Kidney tubule cell (primary cell): ENCODE data around the gene GOLGA3.
"Not testable (repeated sequence)": the region's sequence is repeated elsewhere in the genome, so short reads cannot be mapped to it uniquely, and the experiment has no call there.

Experiments used
- DNase-seq: peaks from one replicate; pipeline ENCODE4 v3.0.0-alpha.2; 2018; ENCODE audit warnings: low spot score

Gene GOLGA3

GRCh38 chr12:132814232-132814631 lies 14.4 kb downstream of the GOLGA3 start:
- no peak for DNase-seq

DNA sequence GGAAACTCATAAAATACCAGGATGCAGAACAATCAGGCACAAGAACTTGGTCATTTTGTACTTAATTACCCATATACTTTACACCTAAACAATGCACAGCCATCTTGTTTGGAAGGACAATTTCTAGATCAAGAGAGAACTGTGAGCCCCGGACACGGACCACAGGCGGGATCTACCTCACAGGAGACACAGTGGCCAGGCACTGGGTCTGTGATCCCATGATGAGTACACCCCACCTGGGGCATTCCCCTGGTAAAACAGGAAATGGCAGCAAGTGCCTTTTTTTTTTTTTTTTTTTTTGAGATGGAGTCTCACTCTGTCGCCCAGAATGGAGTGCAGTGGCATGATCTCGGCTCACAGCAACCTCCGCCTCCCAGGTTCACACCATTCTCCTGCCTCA lies 15.2 kb downstream of the GOLGA3 start:
- DNase-seq, result no peak

DNA sequence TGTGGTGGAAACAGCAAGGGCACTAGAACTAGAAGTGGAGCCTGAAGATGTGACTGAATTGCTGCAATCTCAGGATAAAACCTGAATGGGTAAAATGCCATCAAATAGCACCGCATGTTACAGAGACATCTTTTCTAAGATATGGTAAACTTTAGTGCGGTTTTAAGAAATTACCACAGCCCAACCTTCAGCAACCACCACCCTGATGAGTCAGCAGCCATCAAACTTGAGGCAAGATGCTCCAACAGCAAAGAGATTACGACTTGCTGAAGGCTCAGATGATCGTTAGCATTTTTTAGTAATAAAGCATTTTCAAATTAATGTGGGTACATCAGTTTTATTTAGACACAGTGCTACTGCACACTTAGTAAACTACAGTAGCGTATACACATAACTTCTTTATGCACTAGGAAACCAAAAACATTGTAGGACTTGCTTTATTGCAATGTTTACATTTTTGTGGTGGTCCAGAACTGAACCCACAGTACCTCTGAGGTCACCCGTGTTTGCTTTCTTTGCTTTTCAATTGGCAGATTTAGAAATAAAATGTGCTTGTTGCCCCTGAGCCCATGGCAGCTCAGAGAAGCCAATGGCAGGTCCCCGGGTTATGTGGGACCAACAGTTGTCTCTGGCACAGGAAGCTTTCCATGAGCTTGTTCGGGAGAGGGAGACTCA lies 15.9 kb downstream of the GOLGA3 start:
- DNase-seq, result no peak

DNA sequence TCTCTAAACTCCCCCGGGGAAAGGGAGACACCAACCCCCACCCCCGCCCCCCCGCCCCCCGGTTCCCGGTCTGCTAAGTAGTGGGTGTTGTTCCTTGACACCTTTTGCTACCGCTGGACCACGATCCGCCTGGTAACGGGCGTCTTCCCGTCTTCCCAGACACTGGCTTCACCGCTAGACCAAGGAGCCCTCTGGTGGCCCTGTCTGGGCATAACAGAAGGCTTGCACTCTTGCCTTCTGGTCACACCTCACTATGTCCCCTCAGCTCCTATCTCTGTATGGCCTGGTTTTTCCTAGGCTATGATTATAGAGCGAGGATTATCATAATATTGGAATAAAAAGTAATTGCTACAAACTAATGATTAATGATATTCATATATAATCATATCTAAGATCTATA lies 19.3 kb downstream of the GOLGA3 start:
- DNase-seq, result peak; percentile 31

DNA sequence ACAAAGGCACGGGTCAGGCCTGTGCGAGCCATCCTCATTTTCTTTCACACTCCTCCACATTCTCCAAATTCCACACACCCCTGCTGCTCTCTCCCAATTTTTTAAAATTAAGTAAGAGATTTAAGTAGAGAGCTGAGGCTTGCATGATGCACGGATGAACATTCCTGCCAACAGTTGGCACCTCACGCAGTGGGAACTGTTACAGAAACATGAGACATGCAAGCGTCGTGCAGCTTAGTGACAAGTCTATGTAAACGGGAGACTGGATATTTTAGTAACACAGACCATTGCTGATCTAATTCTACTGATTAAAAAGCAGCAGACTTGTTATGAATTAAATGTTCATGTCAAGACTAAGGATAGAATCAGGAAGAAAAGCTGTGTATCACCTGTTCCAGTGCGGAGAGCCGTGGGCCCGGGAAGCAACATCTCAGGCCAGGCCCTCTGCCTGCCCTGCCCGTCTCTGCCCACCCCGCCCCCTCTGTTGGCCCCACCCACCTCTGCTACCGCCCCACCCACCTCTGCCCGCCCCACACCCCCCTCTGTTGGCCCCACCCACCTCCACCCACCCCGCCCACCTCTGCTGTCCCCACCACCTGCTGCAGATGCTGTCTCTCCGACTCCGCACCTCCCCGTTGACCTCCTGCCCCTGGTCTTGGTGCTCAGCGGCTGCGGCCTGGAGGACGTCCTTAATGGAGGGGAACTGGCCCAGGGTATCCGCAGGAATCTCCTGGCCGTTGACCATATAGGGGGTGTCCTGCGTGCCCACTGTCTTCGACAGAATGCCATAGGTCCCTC lies 21.2 kb downstream of the GOLGA3 start:
- DNase-seq, result no peak

DNA sequence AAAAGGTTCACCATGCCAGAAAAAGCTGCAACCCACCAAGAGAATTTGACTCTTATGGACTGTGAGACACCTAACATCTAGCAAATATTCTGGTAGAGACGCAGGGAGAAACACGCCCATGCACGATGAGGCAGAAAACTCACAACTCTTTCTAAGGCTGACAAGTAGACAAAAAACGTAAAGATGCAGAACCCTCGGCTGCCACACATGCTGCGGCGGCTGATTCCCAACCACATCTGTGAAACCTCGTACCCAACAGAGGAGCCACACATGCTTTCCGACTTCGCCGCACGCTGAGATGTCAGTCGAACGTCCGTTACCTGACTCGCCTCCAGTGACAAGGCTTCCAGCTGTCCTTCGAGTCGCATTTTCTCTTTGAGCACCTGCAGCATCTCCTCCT lies 21.8 kb downstream of the GOLGA3 start:
- no peak for DNase-seq

- DNase-seq, result peak; percentile 44
These were observed 24.2 kb downstream of the GOLGA3 start for GRCh38 chr12:132804426-132804861.

- DNase-seq, result no peak
These were observed 24.8 kb downstream of the GOLGA3 start for GRCh38 chr12:132803888-132804287.

DNA sequence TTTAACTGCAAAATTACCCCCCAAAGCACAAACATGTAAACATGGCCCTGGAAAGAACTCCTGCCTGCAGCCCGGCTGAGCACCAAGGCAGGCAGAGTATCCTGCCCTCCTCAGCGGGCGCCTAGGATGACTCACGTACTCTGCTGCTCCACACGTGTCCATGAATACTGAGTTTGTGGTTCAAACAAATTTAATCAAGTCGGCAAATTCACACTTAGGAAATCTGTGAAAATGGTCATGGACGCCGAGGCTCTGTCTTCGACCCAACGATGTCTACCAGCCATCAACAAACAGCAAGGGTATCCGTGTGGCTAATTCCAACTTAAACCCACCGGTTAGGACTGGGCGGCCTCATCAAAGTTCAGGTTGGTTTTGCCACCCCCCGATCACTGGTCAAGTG lies 25.5 kb downstream of the GOLGA3 start:
- DNase-seq, result no peak

DNA sequence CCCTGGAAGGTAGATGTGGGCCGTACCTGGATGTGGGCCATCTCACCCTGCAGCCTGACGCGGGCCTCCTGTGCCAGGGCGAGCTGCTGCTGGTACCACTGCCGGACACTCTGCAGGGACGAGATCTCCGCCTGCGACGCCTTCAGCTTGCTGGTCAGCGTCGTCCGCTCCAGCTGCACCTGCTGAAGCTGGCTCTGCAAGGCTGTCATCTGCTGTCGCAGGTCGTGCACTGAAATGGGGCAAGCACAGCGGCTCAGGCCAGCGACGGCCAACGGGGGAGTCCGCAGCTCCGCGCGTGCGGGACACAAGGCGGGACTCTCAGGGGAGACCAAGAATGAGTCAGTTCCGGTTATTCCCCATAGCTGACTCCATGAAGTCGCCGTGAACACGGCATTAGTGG lies 26.9 kb downstream of the GOLGA3 start:
- no peak for DNase-seq

- DNase-seq, result no peak
These were observed 29.8 kb downstream of the GOLGA3 start for GRCh38 chr12:132798836-132799235.

DNA sequence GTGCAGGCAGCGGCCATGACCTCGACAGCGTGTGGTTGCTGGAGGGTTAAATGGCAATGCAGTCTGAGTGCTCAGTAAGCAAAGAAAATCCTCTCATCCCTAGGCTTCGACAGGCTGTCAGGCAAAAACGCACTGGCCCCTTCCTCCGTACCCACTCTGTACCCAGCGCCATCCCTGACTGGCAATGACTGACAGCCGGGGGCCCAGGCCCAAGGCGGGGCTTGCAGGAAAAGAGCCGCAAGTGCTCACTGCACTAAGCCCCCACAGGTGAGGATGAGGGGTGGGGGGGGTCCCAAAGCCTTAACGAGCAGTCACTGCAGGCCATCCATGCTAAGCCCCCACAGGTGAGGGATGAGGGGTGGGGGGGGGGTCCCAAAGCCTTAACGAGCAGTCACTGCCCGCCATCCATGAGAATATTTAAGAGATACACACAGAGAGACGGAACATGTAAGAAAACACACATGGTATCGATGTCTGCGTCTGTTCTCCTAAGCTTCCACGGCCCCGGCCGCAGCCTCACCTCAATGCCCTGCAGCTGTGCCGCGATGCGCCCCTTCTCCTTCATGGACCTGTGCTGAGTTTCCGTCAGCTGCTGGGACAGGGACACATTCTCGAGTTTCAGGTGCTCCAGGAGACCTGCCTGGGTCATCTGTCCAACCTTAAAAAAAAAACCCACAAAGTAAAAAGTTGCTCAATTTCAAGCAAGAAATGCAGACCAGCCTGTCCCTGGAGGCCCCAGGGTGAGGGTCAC lies 30.7 kb downstream of the GOLGA3 start:
- DNase-seq, result no peak

DNA sequence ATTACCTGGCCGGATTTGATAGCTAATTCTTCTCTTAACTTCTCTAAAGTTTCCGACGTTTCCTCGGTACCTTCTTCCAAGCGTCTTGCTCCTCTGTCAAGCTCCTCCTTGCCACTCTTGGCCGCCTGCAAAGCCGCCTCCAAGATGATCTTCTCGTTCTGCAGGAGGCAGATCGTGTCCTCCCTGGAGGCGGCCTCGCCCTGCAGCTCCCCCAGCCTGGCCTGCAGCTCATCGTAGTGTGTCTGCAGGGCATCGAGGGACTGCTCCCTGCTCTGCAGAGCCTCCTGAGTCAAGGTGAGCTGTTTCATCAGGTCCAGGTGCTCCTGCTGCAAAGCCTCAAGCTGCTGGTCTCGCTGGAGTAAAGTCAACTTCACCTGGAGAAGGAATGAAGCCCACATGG lies 32.8 kb downstream of the GOLGA3 start:
- no peak for DNase-seq

- DNase-seq, result not testable (repeated sequence)
These were observed 36.7 kb downstream of the GOLGA3 start for GRCh38 chr12:132791940-132792339.

DNA sequence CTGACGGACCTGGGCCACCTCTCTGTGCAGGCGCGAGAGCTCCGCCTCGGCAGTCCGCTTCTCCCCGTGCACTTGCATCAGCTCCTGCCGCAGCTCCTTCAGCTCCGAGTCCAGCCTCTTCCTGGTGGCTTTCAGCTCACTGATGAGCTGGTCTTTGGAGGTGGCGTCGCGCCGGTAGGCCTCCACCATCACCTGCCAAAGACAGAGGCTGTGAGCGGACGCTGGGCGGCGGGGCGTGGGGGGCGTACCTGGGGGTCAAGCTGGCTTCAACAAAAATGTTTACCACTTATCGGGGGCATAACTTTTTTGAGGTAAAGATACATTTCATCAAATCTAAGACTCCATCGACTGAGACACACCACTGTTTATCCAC lies 39.6 kb downstream of the GOLGA3 start:
- no peak for DNase-seq

DNA sequence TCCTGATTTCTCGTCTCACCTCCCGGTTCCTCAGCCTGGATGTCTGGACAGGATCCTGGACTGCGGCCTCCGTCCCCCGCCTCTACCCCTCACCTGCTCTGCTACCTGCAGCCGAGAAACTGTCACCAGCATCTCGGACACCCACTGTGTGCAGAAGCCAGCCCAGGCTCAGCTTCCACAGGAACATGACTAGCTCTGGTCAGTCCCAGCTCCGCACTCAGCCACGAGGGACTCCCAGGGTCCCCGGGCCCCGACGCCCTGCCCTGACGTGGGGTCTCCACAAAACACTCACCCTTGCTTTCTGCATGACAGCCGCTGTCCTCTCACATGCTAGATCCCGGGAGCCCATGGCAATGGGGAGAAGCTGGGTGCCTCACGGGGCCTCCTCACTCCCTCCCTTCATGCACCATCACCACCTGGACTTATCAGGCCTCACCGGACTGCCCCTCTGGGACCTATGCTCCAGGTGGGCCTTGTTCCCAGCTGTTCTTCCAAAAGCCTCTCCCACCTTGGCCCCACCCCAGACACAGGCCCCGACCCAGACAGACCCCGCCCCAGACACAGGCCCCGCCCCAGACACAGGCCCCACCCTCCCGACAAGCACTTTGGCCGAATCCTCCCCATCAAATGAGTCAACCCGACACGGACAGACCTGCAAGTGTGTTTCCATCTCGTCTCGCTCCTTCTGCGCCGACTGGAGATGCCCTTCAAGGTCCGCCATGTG lies 40.1 kb downstream of the GOLGA3 start:
- no peak for DNase-seq

- DNase-seq, result no peak
These were observed 40.8 kb downstream of the GOLGA3 start for GRCh38 chr12:132787877-132788276.

- no peak for DNase-seq
These were observed 42.5 kb downstream of the GOLGA3 start for GRCh38 chr12:132786192-132786591.

DNA sequence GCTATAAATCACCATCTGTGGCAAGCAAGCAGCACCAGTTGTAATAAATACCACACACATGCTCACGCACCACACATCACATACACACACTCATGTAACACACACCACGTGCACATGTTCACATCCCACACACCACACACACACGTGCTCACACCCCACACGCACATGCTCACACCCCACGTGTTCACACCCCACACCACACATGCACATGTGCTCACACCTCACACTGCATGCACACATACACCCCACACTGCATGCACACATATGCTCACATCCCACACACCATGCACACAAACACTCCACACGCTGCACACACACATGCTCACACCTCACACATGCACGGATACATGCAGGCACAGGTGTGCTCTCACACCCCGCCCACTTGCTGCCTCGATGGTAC lies 44.1 kb downstream of the GOLGA3 start:
- no peak for DNase-seq

DNA sequence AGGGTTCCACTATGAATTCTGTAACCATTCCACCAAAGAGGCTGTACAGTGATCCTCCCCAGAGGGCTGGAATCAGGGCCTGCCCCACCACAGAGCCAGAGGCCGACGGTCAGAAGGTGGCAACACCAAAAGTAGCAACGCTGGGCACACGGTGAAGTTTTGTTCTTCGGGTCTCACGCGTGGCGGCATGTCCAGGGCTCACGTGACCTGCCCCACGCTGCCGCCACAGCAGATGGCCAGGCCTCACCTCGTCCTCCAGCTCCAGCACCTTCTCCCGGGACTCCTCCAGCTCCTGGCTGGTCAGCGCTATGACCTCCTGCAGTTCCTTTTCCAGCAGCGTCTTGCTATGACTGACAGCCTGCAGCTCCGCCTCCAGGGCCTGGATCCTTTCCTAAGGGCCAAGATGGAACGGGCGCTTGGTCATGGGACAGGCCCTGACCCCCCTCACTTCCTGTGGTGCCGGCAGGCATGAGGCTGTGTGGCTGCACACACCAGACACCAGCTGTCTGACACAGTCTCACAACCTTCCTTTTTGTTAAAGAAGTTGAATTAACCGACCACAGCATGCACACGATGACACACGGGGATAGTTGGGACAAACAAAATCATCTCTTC lies 44.6 kb downstream of the GOLGA3 start:
- no peak for DNase-seq

DNA sequence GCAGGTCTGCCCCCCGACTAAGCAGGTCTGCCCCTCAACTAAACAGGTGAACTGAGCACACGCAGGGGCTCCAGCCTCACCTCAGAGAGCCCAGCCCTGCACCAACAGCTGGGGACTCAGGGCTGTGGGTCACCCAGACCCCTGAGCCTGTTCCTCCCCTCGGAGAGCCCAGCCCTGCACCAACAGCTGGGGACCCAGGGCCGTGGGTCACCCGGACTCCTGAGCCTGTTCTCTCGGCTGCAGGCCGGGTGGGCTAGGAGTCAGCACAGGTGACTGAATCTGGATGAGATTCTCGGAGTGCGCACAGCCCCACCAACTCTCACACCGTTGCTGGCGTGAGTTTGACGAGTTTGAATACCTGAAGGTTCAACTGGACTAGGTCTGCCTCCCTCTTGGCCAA lies 46.7 kb downstream of the GOLGA3 start:
- DNase-seq, result no peak

DNA sequence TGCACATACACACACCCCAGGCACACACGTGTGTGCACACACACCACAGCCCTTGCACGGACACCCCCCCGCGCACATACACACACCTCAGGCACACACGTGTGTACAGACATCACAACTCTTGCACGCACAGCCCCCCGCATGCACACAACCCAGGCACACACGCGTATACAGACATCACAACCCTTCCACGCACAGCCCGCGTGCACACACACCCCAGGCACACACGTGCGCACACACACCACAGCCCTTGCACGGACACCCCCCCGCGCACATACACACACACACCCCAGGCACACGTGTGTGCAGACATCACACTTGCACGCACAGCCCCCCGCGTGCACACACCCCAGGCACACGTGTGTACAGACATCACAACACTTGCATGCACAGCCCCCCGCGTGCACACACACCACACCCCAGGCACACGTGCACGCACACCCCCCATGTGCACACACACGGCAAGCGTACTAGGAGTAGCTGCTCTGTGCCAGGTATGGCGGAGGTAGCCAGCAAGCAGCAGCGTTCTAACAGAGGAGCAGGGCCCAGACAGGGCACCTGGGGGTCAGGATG lies 48.8 kb downstream of the GOLGA3 start:
- no peak for DNase-seq
